H1 (cell line): ENCODE data around the gene SLC5A2. TPM values are rescaled to one million over a fixed set of nuclear protein-coding genes. Genes with fewer than 3 reads are reported as not detected.

Experiments used
- CBX8 ChIP-seq: fragments of 300-800, 300-1000 bp; sonication (generic); IDR thresholded peaks from 2 replicates; pipeline ENCODE4 v1.7.1; 2016; ENCODE audit warnings: low read depth, low read length, borderline replicate concordance
- CHD1 ChIP-seq: IDR thresholded peaks from 2 replicates; pipeline ENCODE4 v1.6.1; 2012; ENCODE audit warnings: low read depth, low read length, improper control_type of control experiment
- CTCF ChIP-seq, 3 experiments: IDR thresholded peaks; 1 replicate in 2 of 3; 2 replicates in 1 of 3; pipeline versions ENCODE4 v1.5.1 to v1.6.1; 2011; ENCODE audit warnings: low read length in 3 of 3, mild to moderate bottlenecking in 3 of 3, inconsistent platforms in 2 of 3, low read depth in 1 of 3, moderate library complexity in 1 of 3; ENCODE audit not compliant: insufficient read depth in 1 of 3; ENCODE audit errors: control extremely low read depth in 1 of 3
- GTF2F1 ChIP-seq: IDR thresholded peaks from 2 replicates; pipeline ENCODE4 v1.6.1; 2012; ENCODE audit warnings: low read depth, low read length, improper control_type of control experiment, borderline replicate concordance
- HDAC2 ChIP-seq, 2 experiments: fragments of 300-600 bp in 1 of 2; sonication (generic) in 1 of 2; IDR thresholded peaks; 2 replicates each; pipeline ENCODE4 v1.6.1; 2011 to 2012; ENCODE audit warnings: low read depth in 2 of 2, low read length in 2 of 2, mild to moderate bottlenecking in 2 of 2, moderate library complexity in 2 of 2, borderline replicate concordance in 1 of 2, inconsistent platforms in 1 of 2
- JUND ChIP-seq: IDR thresholded peaks from 2 replicates; pipeline ENCODE4 v1.6.1; 2011; ENCODE audit warnings: mild to moderate bottlenecking, improper control_type of control experiment, low read length
- KDM4A ChIP-seq: IDR thresholded peaks from one replicate; pipeline ENCODE4 v1.7.1; 2012; ENCODE audit warnings: low read depth, mild to moderate bottlenecking, moderate library complexity, low read length, inconsistent platforms; ENCODE audit not compliant: severe bottlenecking
- SIX5 ChIP-seq: IDR thresholded peaks from 2 replicates; pipeline ENCODE4 v1.6.1; 2011; ENCODE audit warnings: mild to moderate bottlenecking, low read depth, low read length
- SUZ12 ChIP-seq: fragments of 200-600 bp; sonication (generic); IDR thresholded peaks from 2 replicates; pipeline ENCODE4 v1.6.1; 2012; ENCODE audit warnings: mild to moderate bottlenecking, inconsistent platforms, low read length, moderate library complexity, mixed read lengths
- polyA plus RNA-seq, 7 experiments: library from polyadenylated mRNA; depleted of rRNA in 3 of 7; stranded (reverse) in 5 of 7; unstranded in 2 of 7; fragments of >200 nt in 5 of 7; fragments of 200-250 nt in 2 of 7; gene quantifications; 1 replicate in 5 of 7; 2 replicates in 1 of 7; 4 replicates in 1 of 7; pipeline versions ENCODE4 v1.2.1 to v1.2.3, GENCODE V29; 2011 to 2013; ENCODE audit warnings: missing spikeins in 2 of 7, mixed read lengths in 2 of 7
- total RNA-seq: library from RNA; stranded (reverse); fragmentation: NEBNext Ultra II Directional; extraction: Animal tissue kit (Norgen Biotek cat#: 25700); gene quantifications from 2 replicates; pipeline ENCODE4 v1.2.1, GENCODE V29; 2021
- TF ChIP-seq, protein P1 (sequence below): IDR thresholded peaks from 2 replicates; pipeline ENCODE4 v1.6.1; 2011; ENCODE audit warnings: low read length, improper control_type of control experiment

The SLC5A2 gene
- total and polyA plus RNA-seq, 2 of the 8 experiments (the other 6 are each of a cell fraction or from before 2014, with no cell fraction given) = 0.56 to 4.4 TPM

GRCh38 chr16:31480851-31481536 is 1.9 kb upstream of the SLC5A2 start (continued):
- TF ChIP-seq CTCF (IDR thresholded peaks at IDR 0.05; ENCODE audit: control extremely low read depth in 1 of 3, insufficient read depth in 1 of 3, low read depth in 1 of 3, low read length in 3 of 3) (no peak), SIX5 (no peak), JUND (no peak), CHD1 (no peak), CBX8 (no peak), HDAC2 (IDR thresholded peaks at IDR 0.05; ENCODE audit: borderline replicate concordance in 1 of 2, low read depth in 2 of 2, low read length in 2 of 2) (no peak), SUZ12 (no peak), KDM4A (no peak), GTF2F1 (no peak)
- TF ChIP-seq, protein P1, sequence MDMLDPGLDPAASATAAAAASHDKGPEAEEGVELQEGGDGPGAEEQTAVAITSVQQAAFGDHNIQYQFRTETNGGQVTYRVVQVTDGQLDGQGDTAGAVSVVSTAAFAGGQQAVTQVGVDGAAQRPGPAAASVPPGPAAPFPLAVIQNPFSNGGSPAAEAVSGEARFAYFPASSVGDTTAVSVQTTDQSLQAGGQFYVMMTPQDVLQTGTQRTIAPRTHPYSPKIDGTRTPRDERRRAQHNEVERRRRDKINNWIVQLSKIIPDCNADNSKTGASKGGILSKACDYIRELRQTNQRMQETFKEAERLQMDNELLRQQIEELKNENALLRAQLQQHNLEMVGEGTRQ = no peak
